BE2C (cell line): ENCODE data around the gene LHX3.

Experiments used
- DNase-seq: peaks from one replicate; pipeline ENCODE4 v3.0.0-alpha.2; 2020
- H3K27me3 ChIP-seq: fragments of 250-450 bp; sonication (Bioruptor Pico); 2 replicates; pipeline ENCODE4 v1.5.1; 2020; ENCODE audit warnings: mild to moderate bottlenecking
- H3K36me3 ChIP-seq: fragments of 250-450 bp; sonication (Bioruptor Pico); 2 replicates; pipeline ENCODE4 v1.5.1; 2020; ENCODE audit warnings: mild to moderate bottlenecking
- H3K4me1 ChIP-seq: fragments of 250-450 bp; sonication (Bioruptor Pico); 2 replicates; pipeline ENCODE4 v1.5.1; 2020
- H3K4me3 ChIP-seq: 2 replicates; pipeline ENCODE4 v1.5.1; 2011; ENCODE audit warnings: low read depth, low read length
- H3K9me3 ChIP-seq: fragments of 250-450 bp; sonication (Bioruptor Pico); 2 replicates; pipeline ENCODE4 v1.5.1; 2020
- TF ChIP-seq, protein P1 (sequence below): IDR thresholded peaks from 2 replicates; pipeline ENCODE4 v1.5.1; 2012; ENCODE audit warnings: mild to moderate bottlenecking, low read depth, low read length

LHX3 gene

GRCh38 chr9:136206602-136207275 lies 1.8 kb upstream of the LHX3 start:
- Histone ChIP-seq H3K36me3 (peaks cover 43% of the 10 kb centered on the region), H3K9me3 (no peaks in the 10 kb centered on the region), H3K27me3 (peaks cover 20% of the 10 kb centered on the region), H3K4me3 (no peak overlapping the region), H3K4me1 (peaks cover 12% of the 10 kb centered on the region)
- DNase-seq = peak; percentile 81
- TF ChIP-seq, protein P1, sequence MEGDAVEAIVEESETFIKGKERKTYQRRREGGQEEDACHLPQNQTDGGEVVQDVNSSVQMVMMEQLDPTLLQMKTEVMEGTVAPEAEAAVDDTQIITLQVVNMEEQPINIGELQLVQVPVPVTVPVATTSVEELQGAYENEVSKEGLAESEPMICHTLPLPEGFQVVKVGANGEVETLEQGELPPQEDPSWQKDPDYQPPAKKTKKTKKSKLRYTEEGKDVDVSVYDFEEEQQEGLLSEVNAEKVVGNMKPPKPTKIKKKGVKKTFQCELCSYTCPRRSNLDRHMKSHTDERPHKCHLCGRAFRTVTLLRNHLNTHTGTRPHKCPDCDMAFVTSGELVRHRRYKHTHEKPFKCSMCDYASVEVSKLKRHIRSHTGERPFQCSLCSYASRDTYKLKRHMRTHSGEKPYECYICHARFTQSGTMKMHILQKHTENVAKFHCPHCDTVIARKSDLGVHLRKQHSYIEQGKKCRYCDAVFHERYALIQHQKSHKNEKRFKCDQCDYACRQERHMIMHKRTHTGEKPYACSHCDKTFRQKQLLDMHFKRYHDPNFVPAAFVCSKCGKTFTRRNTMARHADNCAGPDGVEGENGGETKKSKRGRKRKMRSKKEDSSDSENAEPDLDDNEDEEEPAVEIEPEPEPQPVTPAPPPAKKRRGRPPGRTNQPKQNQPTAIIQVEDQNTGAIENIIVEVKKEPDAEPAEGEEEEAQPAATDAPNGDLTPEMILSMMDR = no peak

DNA sequence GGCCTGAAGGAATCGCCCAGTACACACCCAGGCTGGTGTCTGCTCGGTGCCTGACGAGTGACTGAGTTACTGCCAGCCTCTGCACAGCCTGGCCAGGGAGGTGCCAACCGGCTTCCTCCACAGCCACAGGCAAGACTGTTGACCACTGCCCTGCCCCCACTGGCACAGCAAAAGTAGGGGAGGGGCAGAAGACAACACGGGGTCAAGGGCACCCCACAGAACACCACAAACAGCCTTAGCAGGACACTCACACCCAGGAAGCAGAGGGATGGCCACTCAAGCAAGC lies 722 bp upstream of the LHX3 start:
- H3K36me3 ChIP-seq = peaks cover 33% of the 10 kb centered on the region
- DNase-seq = no peak
- H3K9me3 ChIP-seq = no peaks in the 10 kb centered on the region
- peaks cover 12% of the 10 kb centered on the region for H3K4me1 ChIP-seq
- peaks cover 31% of the 10 kb centered on the region for H3K27me3 ChIP-seq
- H3K4me3 ChIP-seq = no peak overlapping the region
- TF ChIP-seq, protein P1 = no peak

GRCh38 chr9:136204145-136204805 lies 653 bp downstream of the LHX3 start:
- Histone ChIP-seq H3K9me3 (no peaks in the 10 kb centered on the region), H3K4me3 (no peak overlapping the region), H3K4me1 (peaks cover 12% of the 10 kb centered on the region), H3K36me3 (peaks cover 25% of the 10 kb centered on the region), H3K27me3 (peaks cover 44% of the 10 kb centered on the region)
- no peak for DNase-seq
- TF ChIP-seq, protein P1 = no peak

GRCh38 chr9:136203408-136204144 lies 1.4 kb downstream of the LHX3 start:
- H3K4me1 ChIP-seq = peaks cover 12% of the 10 kb centered on the region
- DNase-seq = no peak
- H3K36me3 ChIP-seq = peaks cover 18% of the 10 kb centered on the region
- H3K9me3 ChIP-seq = no peaks in the 10 kb centered on the region
- H3K27me3 ChIP-seq = peaks cover 50% of the 10 kb centered on the region
- TF ChIP-seq, protein P1 = no peak
- no peak overlapping the region; the same call in 1 of the 2 replicates for H3K4me3 ChIP-seq

GRCh38 chr9:136202454-136203407 lies 2.2 kb downstream of the LHX3 start:
- Histone ChIP-seq H3K4me3 (no peak overlapping the region; the same call in 1 of the 2 replicates), H3K9me3 (no peaks in the 10 kb centered on the region), H3K4me1 (peaks cover 14% of the 10 kb centered on the region), H3K27me3 (peaks cover 59% of the 10 kb centered on the region), H3K36me3 (peaks cover 13% of the 10 kb centered on the region)
- DNase-seq = no peak
- TF ChIP-seq, protein P1 = no peak
